Measurements from ENCODE around the gene EIF1.

EIF1 gene

DNA sequence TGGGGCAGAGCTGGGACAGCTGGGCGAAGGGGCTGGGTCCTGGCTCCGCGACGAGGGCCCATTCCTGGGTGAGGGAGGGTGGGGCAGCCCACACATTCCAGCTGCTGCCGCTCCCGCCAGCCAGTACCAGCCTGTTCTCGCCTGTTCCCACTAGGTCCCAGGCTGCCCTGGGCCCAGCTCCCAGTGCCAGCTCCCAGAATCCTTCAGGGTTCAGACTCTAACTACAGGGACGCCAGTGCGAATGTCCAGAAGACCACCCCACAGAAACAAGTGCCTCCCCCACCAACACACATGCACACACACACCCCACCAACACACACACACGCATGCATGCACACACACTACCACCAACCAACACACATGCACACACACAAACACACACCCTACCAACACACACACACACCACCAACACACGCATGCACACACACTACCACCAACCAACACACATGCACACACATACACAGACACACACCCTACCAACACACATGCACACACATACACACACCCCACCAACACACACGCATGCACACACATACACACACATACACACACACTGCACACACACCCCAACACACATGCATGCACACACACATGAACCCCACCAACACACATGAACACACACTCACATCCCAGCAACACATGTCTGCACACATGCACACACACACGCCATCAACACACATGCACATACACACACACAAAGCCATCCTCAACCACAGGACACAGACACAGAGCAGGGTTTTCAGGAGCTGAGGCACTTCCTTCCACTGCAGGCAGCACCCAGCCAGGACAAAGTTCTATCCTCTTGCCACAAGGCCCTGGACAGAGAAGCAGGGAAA is 36.8 kb upstream of the EIF1 start:
- no peak overlapping the region for H3K4me3 ChIP-seq (ENCODE audit: low read length)
- no peaks in the 10 kb centered on the region for H3K79me2 ChIP-seq (ENCODE audit: low read length)
- H2AFZ ChIP-seq (ENCODE audit: low read length), result no peak overlapping the region
- no peaks in the 10 kb centered on the region for H3K36me3 ChIP-seq (replicated peaks; ENCODE audit: insufficient read depth, low read length)
- H4K20me1 ChIP-seq (ENCODE audit: insufficient read depth, low read length), result no peaks in the 10 kb centered on the region
- H3K27ac ChIP-seq (ENCODE audit: low read length), result no peak overlapping the region
- DNase-seq, result no peak
- no peak overlapping the region for H3K4me2 ChIP-seq (ENCODE audit: low read depth, low read length)
- no peaks in the 10 kb centered on the region for H3F3A ChIP-seq (ENCODE audit: insufficient read depth, low read length)
- no peaks in the 10 kb centered on the region for H3K9me2 ChIP-seq (replicated peaks; ENCODE audit: insufficient read depth, low read length)
- H3K9me3 ChIP-seq (replicated peaks; ENCODE audit: insufficient read depth, low read length), result no peaks in the 10 kb centered on the region
- no peaks in the 10 kb centered on the region for H3K27me3 ChIP-seq (replicated peaks; ENCODE audit: insufficient read depth, low read length)
- H3K4me1 ChIP-seq (ENCODE audit: low read length), result peaks cover 11% of the 10 kb centered on the region; the same call in 1 of the 2 replicates
- TF ChIP-seq EZH2phosphoT487 (IDR thresholded peaks at IDR 0.05; ENCODE audit: low read length), result no peak
- TF ChIP-seq, protein P1, sequence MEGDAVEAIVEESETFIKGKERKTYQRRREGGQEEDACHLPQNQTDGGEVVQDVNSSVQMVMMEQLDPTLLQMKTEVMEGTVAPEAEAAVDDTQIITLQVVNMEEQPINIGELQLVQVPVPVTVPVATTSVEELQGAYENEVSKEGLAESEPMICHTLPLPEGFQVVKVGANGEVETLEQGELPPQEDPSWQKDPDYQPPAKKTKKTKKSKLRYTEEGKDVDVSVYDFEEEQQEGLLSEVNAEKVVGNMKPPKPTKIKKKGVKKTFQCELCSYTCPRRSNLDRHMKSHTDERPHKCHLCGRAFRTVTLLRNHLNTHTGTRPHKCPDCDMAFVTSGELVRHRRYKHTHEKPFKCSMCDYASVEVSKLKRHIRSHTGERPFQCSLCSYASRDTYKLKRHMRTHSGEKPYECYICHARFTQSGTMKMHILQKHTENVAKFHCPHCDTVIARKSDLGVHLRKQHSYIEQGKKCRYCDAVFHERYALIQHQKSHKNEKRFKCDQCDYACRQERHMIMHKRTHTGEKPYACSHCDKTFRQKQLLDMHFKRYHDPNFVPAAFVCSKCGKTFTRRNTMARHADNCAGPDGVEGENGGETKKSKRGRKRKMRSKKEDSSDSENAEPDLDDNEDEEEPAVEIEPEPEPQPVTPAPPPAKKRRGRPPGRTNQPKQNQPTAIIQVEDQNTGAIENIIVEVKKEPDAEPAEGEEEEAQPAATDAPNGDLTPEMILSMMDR (IDR thresholded peaks at IDR 0.05; ENCODE audit: low read length), result no peak
- no peak for TF ChIP-seq EZH2 (optimal IDR thresholded peaks at IDR 0.05; ENCODE audit: low read depth, low read length)
- H3K9ac ChIP-seq (ENCODE audit: low read length), result no peak overlapping the region

DNA sequence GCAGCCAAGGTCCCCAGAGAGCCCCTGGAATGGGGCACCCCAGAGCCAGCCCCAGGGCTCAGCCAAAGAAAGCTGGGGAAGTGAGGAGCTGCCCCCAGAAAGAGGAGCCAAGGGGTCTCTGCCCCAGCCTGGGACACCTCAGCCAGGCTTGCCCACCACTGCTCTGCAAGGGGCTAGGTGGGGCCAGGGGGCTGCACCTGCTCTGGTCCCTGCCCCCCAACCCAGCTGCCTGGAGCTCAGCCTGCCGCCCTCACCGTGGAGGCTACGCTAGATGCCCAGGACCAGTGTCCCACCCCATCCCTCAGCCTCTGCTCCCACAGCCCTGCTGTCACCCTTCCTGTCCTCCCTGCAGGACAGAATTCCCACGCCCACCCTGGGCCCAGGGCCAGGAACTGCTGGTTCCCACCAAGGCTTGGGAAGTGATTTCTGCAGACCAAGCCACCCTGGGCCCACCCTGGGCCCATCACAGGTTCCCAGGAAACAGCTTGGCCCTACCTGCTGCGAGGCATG is 36.2 kb upstream of the EIF1 start:
- Histone ChIP-seq H3F3A (ENCODE audit: insufficient read depth, low read length) (no peaks in the 10 kb centered on the region), H3K4me2 (ENCODE audit: low read depth, low read length) (no peak overlapping the region), H3K27ac (ENCODE audit: low read length) (no peak overlapping the region), H3K9me3 (replicated peaks; ENCODE audit: insufficient read depth, low read length) (no peaks in the 10 kb centered on the region), H3K27me3 (replicated peaks; ENCODE audit: insufficient read depth, low read length) (no peaks in the 10 kb centered on the region), H3K4me3 (ENCODE audit: low read length) (no peak overlapping the region), H3K79me2 (ENCODE audit: low read length) (no peaks in the 10 kb centered on the region), H3K4me1 (ENCODE audit: low read length) (peaks cover 9% of the 10 kb centered on the region; the same call in 1 of the 2 replicates), H3K9ac (ENCODE audit: low read length) (no peak overlapping the region), H4K20me1 (ENCODE audit: insufficient read depth, low read length) (no peaks in the 10 kb centered on the region), H2AFZ (ENCODE audit: low read length) (no peak overlapping the region), H3K9me2 (replicated peaks; ENCODE audit: insufficient read depth, low read length) (no peaks in the 10 kb centered on the region), H3K36me3 (replicated peaks; ENCODE audit: insufficient read depth, low read length) (no peaks in the 10 kb centered on the region)
- no peak for DNase-seq
- no peak for TF ChIP-seq EZH2phosphoT487 (IDR thresholded peaks at IDR 0.05; ENCODE audit: low read length)
- TF ChIP-seq, protein P1 (IDR thresholded peaks at IDR 0.05; ENCODE audit: low read length), result no peak
- no peak for TF ChIP-seq EZH2 (optimal IDR thresholded peaks at IDR 0.05; ENCODE audit: low read depth, low read length)

DNA sequence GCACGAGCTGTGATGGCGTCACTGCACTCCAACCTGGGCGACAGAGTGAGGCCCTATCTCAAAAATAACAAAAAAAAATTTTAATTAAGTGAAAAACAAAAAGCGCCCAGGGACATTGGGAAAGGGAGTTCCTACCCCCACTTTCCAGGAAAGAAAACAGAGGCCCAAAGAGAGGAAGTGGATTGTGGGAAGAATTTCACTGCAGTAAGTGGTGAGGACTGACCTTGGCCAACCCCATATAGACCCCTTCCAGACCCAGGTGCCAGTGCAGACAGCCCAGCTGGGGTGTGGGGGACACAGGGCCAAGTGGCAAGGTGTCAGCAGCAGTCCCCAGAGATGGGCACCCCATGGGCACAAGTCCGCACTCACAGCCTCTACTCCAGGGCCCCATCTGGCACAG is 35.3 kb upstream of the EIF1 start:
- H3K4me3 ChIP-seq (ENCODE audit: low read length), result no peak overlapping the region
- H3K9me3 ChIP-seq (replicated peaks; ENCODE audit: insufficient read depth, low read length), result no peaks in the 10 kb centered on the region
- no peak overlapping the region for H2AFZ ChIP-seq (ENCODE audit: low read length)
- no peak for TF ChIP-seq EZH2phosphoT487 (IDR thresholded peaks at IDR 0.05; ENCODE audit: low read length)
- TF ChIP-seq EZH2 (optimal IDR thresholded peaks at IDR 0.05; ENCODE audit: low read depth, low read length), result no peak
- TF ChIP-seq, protein P1 (IDR thresholded peaks at IDR 0.05; ENCODE audit: low read length), result no peak
- H3K9me2 ChIP-seq (replicated peaks; ENCODE audit: insufficient read depth, low read length), result no peaks in the 10 kb centered on the region
- DNase-seq, result no peak
- no peak overlapping the region for H3K27ac ChIP-seq (ENCODE audit: low read length)
- H3K9ac ChIP-seq (ENCODE audit: low read length), result no peak overlapping the region
- H3F3A ChIP-seq (ENCODE audit: insufficient read depth, low read length), result no peaks in the 10 kb centered on the region
- peaks cover 7% of the 10 kb centered on the region; the same call in 1 of the 2 replicates for H3K4me1 ChIP-seq (ENCODE audit: low read length)
- no peaks in the 10 kb centered on the region for H4K20me1 ChIP-seq (ENCODE audit: insufficient read depth, low read length)
- no peaks in the 10 kb centered on the region for H3K36me3 ChIP-seq (replicated peaks; ENCODE audit: insufficient read depth, low read length)
- H3K4me2 ChIP-seq (ENCODE audit: low read depth, low read length), result no peak overlapping the region
- H3K27me3 ChIP-seq (replicated peaks; ENCODE audit: insufficient read depth, low read length), result no peaks in the 10 kb centered on the region
- no peaks in the 10 kb centered on the region for H3K79me2 ChIP-seq (ENCODE audit: low read length)
